PFSK-1 (cell line): ENCODE measurements around the gene ADSL.

Source experiments
- FOXP2 ChIP-seq: optimal IDR thresholded peaks from 2 replicates; pipeline ENCODE3; 2011; ENCODE audit warnings: borderline replicate concordance, control low read depth, inconsistent platforms; ENCODE audit not compliant: insufficient read depth; ENCODE audit errors: extremely low read length, extremely low read depth
- POLR2AphosphoS5 ChIP-seq: IDR thresholded peaks from 2 replicates; pipeline ENCODE4 v1.6.1; 2012; ENCODE audit warnings: low read depth, mild to moderate bottlenecking, control low read depth, low read length, moderate library complexity
- REST ChIP-seq, 2 experiments: IDR thresholded peaks; 2 replicates each; pipeline versions ENCODE4 v1.6.1 to v1.8.0; 2011 to 2012; ENCODE audit warnings: low read depth in 2 of 2, low read length in 2 of 2, control low read depth in 1 of 2, inconsistent platforms in 1 of 2, mild to moderate bottlenecking in 1 of 2, moderate library complexity in 1 of 2; ENCODE audit not compliant: insufficient read depth in 1 of 2
- SIN3A ChIP-seq: IDR thresholded peaks from 2 replicates; pipeline ENCODE4 v1.6.1; 2012; ENCODE audit warnings: mild to moderate bottlenecking, low read length, moderate library complexity, borderline replicate concordance; ENCODE audit not compliant: insufficient read depth
- TAF1 ChIP-seq: IDR thresholded peaks from 2 replicates; pipeline ENCODE4 v1.6.1; 2012; ENCODE audit warnings: low read length, control low read depth, borderline replicate concordance; ENCODE audit not compliant: insufficient read depth

The ADSL gene

GRCh38 chr22:40309631-40310030 lies 36.7 kb upstream of the ADSL start:
- TF ChIP-seq TAF1 (no peak), SIN3A (no peak), POLR2AphosphoS5 (no peak), REST (IDR thresholded peaks at IDR 0.05; ENCODE audit: insufficient read depth in 1 of 2, low read depth in 2 of 2, low read length in 2 of 2) (no peak), FOXP2 (no peak)

DNA sequence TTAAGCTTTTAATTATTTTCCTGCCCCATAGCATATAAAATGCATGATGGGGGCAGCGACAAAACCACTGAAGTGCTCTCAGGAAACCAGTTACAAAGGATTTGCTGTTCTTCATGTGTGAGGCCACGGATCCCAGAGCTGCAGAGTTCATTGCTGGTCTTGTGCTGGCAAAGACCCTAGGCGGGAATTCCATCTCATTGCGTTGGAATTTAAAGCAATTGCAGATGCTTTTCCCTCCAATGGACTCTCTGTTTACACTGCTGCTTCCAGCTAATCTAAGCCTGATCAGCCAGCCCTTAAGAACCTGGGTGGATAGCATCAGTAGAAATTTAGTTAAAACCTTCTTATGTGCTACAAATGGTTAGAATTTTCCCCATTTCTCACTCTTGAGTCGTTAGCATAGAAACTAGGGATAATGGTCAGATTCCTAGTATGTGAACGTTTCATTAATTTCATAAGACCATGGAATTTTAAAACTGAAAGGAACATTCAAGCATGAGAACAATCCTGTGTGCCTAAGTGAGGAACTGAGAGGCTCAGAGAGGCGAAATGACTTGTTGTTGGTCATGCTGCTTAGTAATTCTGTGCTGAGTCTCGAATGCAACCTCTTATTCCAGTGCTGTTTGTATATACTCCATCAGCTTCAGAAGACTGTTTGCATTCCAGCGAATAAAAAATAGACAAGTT lies 36.1 kb upstream of the ADSL start:
- TF ChIP-seq REST (IDR thresholded peaks at IDR 0.05; ENCODE audit: insufficient read depth in 1 of 2, low read depth in 2 of 2, low read length in 2 of 2): no peak

DNA sequence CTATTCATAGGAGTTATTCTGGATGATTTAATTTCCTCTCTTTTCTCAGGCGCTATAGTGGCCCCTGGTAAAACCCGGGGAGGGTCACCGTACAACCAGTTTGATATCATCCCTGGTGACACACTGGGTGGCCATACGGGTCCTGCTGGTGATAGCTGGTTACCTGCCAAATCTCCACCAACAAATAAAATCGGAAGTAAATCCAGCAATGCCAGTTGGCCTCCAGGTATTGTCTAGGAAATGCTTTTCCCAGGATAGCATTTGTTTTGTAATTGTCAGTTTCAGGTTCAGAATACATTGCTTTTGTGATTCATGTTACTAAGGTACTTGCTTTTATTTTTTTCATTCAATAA lies 35.6 kb upstream of the ADSL start:
- TF ChIP-seq TAF1 (no peak), POLR2AphosphoS5 (no peak), REST (IDR thresholded peaks at IDR 0.05; ENCODE audit: insufficient read depth in 1 of 2, low read depth in 2 of 2, low read length in 2 of 2) (no peak), FOXP2 (no peak), SIN3A (no peak)

DNA sequence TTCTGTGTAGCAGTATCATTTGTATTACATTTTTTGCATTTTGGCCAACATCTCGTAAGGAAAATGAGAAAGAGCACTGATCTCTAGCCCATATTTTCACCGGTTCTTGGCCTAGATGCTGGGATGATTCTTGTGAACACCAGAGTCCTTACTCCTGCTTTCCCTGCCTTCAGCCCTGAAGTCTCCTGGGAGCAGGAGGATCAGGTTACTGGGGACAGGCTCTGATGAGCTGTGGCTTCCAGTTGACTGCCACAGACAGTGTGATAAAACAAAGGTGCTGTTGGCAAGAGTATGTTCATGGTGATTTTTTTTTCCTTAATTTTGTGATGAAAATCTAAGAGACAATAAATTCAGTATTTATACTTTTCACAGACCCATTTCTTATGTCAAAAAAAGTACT lies 34.2 kb upstream of the ADSL start:
- no peak for TF ChIP-seq FOXP2
- TF ChIP-seq TAF1: no peak
- no peak for TF ChIP-seq POLR2AphosphoS5
- TF ChIP-seq REST (IDR thresholded peaks at IDR 0.05; ENCODE audit: insufficient read depth in 1 of 2, low read depth in 2 of 2, low read length in 2 of 2): no peak
- TF ChIP-seq SIN3A: no peak

GRCh38 chr22:40313007-40313406 lies 33.3 kb upstream of the ADSL start:
- TF ChIP-seq TAF1 (no peak), REST (IDR thresholded peaks at IDR 0.05; ENCODE audit: insufficient read depth in 1 of 2, low read depth in 2 of 2, low read length in 2 of 2) (no peak), FOXP2 (no peak), SIN3A (no peak), POLR2AphosphoS5 (no peak)
